ENCODE results near the gene CACNB2. TPM values are rescaled to one million over a fixed set of nuclear protein-coding genes. Genes with fewer than 3 reads are reported as not detected.

The CACNB2 gene
- total and polyA plus RNA-seq, 3 experiments from 2014 or later = 0.14 TPM; not detected in 2

DNA sequence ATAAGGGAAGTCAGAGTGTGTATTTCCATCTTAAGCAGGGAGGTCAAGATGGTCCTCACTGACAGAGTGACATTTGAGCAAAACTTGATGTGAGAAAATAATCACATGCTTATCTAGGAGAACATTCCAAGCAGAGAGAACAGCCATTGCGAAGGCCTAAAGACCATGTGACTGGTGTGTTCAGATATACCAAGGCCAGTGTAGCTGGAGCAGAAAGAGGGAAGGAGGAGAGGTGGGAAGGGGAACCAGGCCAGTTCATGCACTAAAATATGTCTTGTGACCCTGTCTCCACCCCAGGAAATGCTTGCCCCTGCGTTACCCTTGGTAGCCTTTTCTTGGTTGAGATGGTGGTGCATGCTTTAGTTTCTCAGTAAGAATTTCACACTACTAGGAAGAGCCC, 77.4 kb downstream of the CACNB2 start:
- Mint-ChIP-seq H3K4me3 (no peak overlapping the region), H3K9me3 (no peaks in the 10 kb centered on the region), H3K27me3 (peaks cover 3% of the 10 kb centered on the region in 2 donors), H3K27ac (no peak overlapping the region), H3K36me3 (no peaks in the 10 kb centered on the region), H3K4me1 (no peaks in the 10 kb centered on the region)
- H3K36me3 ChIP-seq (ENCODE audit: insufficient read depth, low read length) = no peaks in the 10 kb centered on the region
- no peak overlapping the region for H3K27ac ChIP-seq (ENCODE audit: low read depth, low read length)
- H3K4me3 ChIP-seq (ENCODE audit: low read length) = no peak overlapping the region
- H3K4me1 ChIP-seq (ENCODE audit: insufficient read depth, low read length) = no peaks in the 10 kb centered on the region
- POLR2A ChIA-PET = no interaction called here
- CTCF ChIA-PET = no interaction called here
- H3K9me3 ChIP-seq (ENCODE audit: low read length) = no peaks in the 10 kb centered on the region
- H3K27me3 ChIP-seq (ENCODE audit: insufficient read depth, low read length, poor library complexity, severe bottlenecking) = no peaks in the 10 kb centered on the region
- no peak for DNase-seq

DNA sequence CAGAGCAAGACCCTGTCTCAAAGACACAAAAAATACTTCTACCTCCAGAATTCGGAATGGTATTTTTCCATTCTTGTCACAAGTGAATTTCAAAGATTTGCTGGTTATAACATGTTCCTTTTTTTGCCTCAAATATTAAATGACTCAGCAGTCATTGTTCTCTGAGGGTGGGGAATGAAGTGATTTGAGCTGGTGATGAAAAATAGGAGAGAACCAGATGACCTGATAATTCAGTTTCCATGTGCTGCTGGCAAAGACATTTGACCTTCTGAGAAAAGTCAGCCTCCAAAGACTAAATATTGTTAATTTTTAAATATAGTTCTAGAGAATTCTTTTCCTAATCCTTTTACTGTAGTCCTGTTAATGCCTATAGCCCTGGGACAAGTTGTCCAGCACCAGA, 78.9 kb downstream of the CACNB2 start:
- no peaks in the 10 kb centered on the region for H3K36me3 Mint-ChIP-seq
- H3K27me3 Mint-ChIP-seq = peaks cover 3% of the 10 kb centered on the region in 2 donors
- H3K4me3 Mint-ChIP-seq = no peak overlapping the region
- ChIA-PET POLR2A (no interaction called here), CTCF (no interaction called here)
- Histone ChIP-seq H3K4me1 (ENCODE audit: insufficient read depth, low read length) (no peaks in the 10 kb centered on the region), H3K27me3 (ENCODE audit: insufficient read depth, low read length, poor library complexity, severe bottlenecking) (no peaks in the 10 kb centered on the region), H3K4me3 (ENCODE audit: low read length) (no peak overlapping the region), H3K27ac (ENCODE audit: low read depth, low read length) (no peak overlapping the region), H3K9me3 (ENCODE audit: low read length) (no peaks in the 10 kb centered on the region), H3K36me3 (ENCODE audit: insufficient read depth, low read length) (no peaks in the 10 kb centered on the region)
- no peaks in the 10 kb centered on the region for H3K9me3 Mint-ChIP-seq
- DNase-seq = no peak
- H3K27ac Mint-ChIP-seq = no peak overlapping the region
- no peaks in the 10 kb centered on the region for H3K4me1 Mint-ChIP-seq

DNA sequence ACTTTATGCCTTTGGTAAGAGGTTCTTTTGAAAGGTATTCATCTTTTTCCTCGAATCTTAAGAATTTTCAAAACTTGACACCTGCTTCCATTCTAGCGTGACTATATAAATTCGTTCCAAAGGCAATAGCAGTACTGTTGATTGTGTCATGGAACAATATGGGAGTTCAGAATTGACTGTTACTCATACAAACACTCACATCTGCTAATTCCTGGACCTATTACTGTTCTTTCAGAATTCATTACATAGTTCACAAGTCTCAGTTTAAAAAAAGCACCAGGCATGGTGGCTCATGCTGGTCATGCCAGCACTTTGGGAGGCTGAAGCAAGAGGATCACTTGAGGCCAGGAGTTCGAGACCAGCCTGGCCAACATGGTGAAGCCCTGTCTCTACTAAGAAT, 80.9 kb downstream of the CACNB2 start:
- Mint-ChIP-seq H3K27me3 (peaks cover 0 to 3% of the 10 kb centered on the region in 2 donors), H3K36me3 (no peaks in the 10 kb centered on the region), H3K27ac (no peak overlapping the region), H3K9me3 (no peaks in the 10 kb centered on the region), H3K4me1 (no peaks in the 10 kb centered on the region), H3K4me3 (no peak overlapping the region)
- DNase-seq = no peak
- Histone ChIP-seq H3K9me3 (ENCODE audit: low read length) (no peaks in the 10 kb centered on the region), H3K4me1 (ENCODE audit: insufficient read depth, low read length) (no peaks in the 10 kb centered on the region), H3K36me3 (ENCODE audit: insufficient read depth, low read length) (no peaks in the 10 kb centered on the region), H3K27me3 (ENCODE audit: insufficient read depth, low read length, poor library complexity, severe bottlenecking) (no peaks in the 10 kb centered on the region), H3K27ac (ENCODE audit: low read depth, low read length) (no peak overlapping the region), H3K4me3 (ENCODE audit: low read length) (no peak overlapping the region)
- CTCF ChIA-PET = no interaction called here
- POLR2A ChIA-PET = no interaction called here

DNA sequence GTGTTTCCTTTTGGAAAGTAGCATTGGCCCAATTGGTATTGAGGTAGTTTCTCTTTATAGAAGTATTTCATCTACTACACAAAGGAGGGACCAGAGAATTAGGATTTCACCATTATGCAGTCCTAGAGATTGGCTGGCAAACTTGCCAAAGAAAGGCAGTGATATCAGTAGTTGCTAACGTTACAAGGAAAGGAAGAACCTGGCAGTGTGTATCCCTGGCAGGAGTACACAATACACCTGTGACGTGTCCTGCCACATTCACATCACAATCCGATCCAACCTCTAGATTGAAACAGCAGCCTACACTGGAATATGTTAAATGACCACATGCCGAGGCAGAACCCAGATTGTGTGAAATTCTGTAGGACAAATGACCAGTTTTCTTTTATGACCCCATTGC, 81.7 kb downstream of the CACNB2 start:
- Histone ChIP-seq H3K27me3 (ENCODE audit: insufficient read depth, low read length, poor library complexity, severe bottlenecking) (no peaks in the 10 kb centered on the region), H3K36me3 (ENCODE audit: insufficient read depth, low read length) (no peaks in the 10 kb centered on the region), H3K4me3 (ENCODE audit: low read length) (no peak overlapping the region), H3K27ac (ENCODE audit: low read depth, low read length) (no peak overlapping the region), H3K9me3 (ENCODE audit: low read length) (no peaks in the 10 kb centered on the region), H3K4me1 (ENCODE audit: insufficient read depth, low read length) (no peaks in the 10 kb centered on the region)
- Mint-ChIP-seq H3K36me3 (no peaks in the 10 kb centered on the region), H3K4me3 (no peak overlapping the region), H3K4me1 (no peaks in the 10 kb centered on the region), H3K9me3 (no peaks in the 10 kb centered on the region), H3K27ac (no peak overlapping the region), H3K27me3 (peaks cover 0 to 3% of the 10 kb centered on the region in 2 donors)
- ChIA-PET POLR2A (no interaction called here), CTCF (no interaction called here)
- DNase-seq = no peak

DNA sequence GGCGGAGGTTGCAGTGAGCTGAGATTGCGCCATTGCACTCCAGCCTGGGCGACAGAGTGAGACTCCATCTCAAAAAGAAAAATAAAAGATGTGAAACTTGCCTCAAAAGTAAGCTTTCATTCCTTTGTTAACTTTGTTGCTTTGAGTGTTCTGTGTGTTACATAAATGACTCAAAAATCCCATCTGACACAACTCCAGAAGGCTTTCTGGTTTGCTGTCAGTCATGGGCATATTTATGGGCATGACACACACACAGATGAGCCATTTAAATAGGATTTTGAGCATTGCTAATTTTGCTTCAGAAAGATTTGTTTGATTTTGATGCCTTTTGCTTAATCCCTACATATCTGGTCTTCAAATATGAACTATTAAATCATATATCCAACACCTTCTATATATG, 82.6 kb downstream of the CACNB2 start:
- H3K4me3 Mint-ChIP-seq = no peak overlapping the region
- H3K27ac Mint-ChIP-seq = no peak overlapping the region
- Histone ChIP-seq H3K4me1 (ENCODE audit: insufficient read depth, low read length) (no peaks in the 10 kb centered on the region), H3K27me3 (ENCODE audit: insufficient read depth, low read length, poor library complexity, severe bottlenecking) (no peaks in the 10 kb centered on the region), H3K9me3 (ENCODE audit: low read length) (no peaks in the 10 kb centered on the region), H3K36me3 (ENCODE audit: insufficient read depth, low read length) (no peaks in the 10 kb centered on the region), H3K4me3 (ENCODE audit: low read length) (no peak overlapping the region), H3K27ac (ENCODE audit: low read depth, low read length) (no peak overlapping the region)
- ChIA-PET CTCF (no interaction called here), POLR2A (no interaction called here)
- no peak for DNase-seq
- peaks cover 0 to 3% of the 10 kb centered on the region in 2 donors for H3K27me3 Mint-ChIP-seq
- H3K36me3 Mint-ChIP-seq = no peaks in the 10 kb centered on the region
- H3K9me3 Mint-ChIP-seq = peaks cover 0 to 3% (median 0%) of the 10 kb centered on the region in 5 donors
- H3K4me1 Mint-ChIP-seq = no peaks in the 10 kb centered on the region

DNA sequence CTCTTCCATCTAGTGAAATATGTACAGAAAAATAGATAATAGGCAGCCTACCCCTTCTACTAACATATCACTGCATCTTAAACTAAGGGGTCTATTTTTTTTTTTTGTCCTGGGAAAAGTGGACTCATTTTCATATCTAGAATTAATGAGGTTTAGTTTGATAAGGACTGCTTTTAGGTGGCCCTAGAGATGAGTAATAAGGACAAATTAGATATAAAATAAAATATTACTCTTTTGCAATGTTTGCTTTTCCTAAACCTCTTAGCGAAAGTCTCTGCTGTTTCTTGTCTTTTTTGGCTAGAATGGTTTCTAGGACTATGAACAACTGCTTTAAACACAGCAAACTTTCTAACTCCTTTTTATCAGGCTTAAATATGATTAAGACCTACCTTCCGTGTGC, 83.7 kb downstream of the CACNB2 start:
- H3K27ac ChIP-seq (ENCODE audit: low read depth, low read length) = no peak overlapping the region
- CTCF ChIA-PET = no interaction called here
- Mint-ChIP-seq H3K27ac (no peak overlapping the region), H3K4me3 (no peak overlapping the region), H3K27me3 (peaks cover 0 to 3% of the 10 kb centered on the region in 2 donors), H3K9me3 (peaks cover 0 to 3% (median 0%) of the 10 kb centered on the region in 5 donors), H3K4me1 (no peaks in the 10 kb centered on the region), H3K36me3 (no peaks in the 10 kb centered on the region)
- POLR2A ChIA-PET = no interaction called here
- no peak overlapping the region for H3K4me3 ChIP-seq (ENCODE audit: low read length)
- H3K4me1 ChIP-seq (ENCODE audit: insufficient read depth, low read length) = no peaks in the 10 kb centered on the region
- H3K27me3 ChIP-seq (ENCODE audit: insufficient read depth, low read length, poor library complexity, severe bottlenecking) = no peaks in the 10 kb centered on the region
- H3K36me3 ChIP-seq (ENCODE audit: insufficient read depth, low read length) = no peaks in the 10 kb centered on the region
- no peaks in the 10 kb centered on the region for H3K9me3 ChIP-seq (ENCODE audit: low read length)
- no peak for DNase-seq

DNA sequence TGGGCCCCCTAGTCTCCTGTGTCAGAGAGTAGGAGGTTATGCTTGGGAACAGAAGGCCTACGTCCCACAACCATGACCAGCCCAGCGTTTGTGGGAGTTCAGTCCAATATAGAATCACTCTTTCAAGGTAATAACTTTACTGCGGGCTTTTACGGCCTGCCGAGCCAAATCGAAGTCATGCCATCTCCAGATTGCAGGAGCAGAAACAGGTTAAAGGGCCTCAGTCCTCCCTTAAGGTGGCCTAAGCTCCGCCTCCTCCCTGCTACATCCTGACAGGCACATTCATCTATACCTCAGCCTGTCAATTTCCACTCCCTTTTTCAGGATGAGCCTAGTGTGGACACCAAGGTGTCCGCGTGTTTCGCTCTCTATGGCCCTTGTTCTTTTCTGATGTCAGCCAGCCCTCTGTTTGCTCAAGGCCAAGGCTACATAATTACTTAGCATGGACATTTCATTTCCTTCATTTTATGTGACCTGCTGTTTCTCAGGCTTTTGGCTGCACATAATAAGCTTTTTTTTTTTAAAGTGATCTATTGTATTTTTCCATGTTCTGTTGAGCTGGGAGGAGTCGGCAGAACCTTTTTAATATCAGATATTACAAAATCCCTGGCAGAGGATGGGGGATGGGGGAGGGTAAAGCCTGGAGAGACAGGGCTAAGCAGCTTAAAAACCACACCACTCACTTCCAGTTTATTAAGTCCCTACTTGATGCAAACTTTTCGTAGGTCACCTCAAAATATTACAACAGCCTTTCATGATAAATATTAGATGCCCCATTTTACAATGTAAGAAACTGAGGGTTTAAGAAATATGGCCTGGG, 84.6 kb downstream of the CACNB2 start:
- Mint-ChIP-seq H3K36me3 (no peaks in the 10 kb centered on the region), H3K4me1 (no peaks in the 10 kb centered on the region), H3K27me3 (peaks cover 0 to 3% of the 10 kb centered on the region in 2 donors), H3K27ac (no peak overlapping the region), H3K4me3 (peak overlapping the region in 1 of 7 donors; percentile 40), H3K9me3 (peaks cover 0 to 3% (median 0%) of the 10 kb centered on the region in 5 donors)
- Histone ChIP-seq H3K36me3 (ENCODE audit: insufficient read depth, low read length) (no peaks in the 10 kb centered on the region), H3K4me1 (ENCODE audit: insufficient read depth, low read length) (no peaks in the 10 kb centered on the region), H3K27me3 (ENCODE audit: insufficient read depth, low read length, poor library complexity, severe bottlenecking) (no peaks in the 10 kb centered on the region), H3K9me3 (ENCODE audit: low read length) (no peaks in the 10 kb centered on the region), H3K4me3 (ENCODE audit: low read length) (no peak overlapping the region), H3K27ac (ENCODE audit: low read depth, low read length) (no peak overlapping the region)
- DNase-seq = no peak
- POLR2A ChIA-PET = no interaction called here
- CTCF ChIA-PET = no interaction called here

DNA sequence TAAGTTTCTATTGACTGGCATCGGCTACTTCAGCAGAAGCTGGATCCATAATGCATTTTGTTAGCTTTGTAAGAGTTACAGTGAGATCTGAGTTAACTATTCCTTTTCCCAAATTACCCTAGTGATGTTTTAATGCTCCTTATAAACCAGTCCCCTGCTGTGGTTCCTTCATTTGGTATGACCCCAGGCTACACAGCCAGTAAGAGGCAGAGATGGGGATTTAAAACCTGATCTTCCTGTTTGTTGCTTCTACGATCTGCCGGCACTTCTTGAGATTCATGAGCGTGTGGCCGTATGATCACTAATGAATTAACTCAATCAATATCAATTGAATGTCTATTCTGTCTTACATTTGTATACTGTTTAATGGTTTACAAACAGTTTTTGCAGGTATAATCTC, 86.1 kb downstream of the CACNB2 start:
- Mint-ChIP-seq H3K27me3 (peaks cover 0 to 3% of the 10 kb centered on the region in 2 donors), H3K9me3 (peaks cover 0 to 3% (median 0%) of the 10 kb centered on the region in 5 donors), H3K27ac (no peak overlapping the region), H3K4me1 (no peaks in the 10 kb centered on the region), H3K36me3 (no peaks in the 10 kb centered on the region), H3K4me3 (no peak overlapping the region)
- H3K27me3 ChIP-seq (ENCODE audit: insufficient read depth, low read length, poor library complexity, severe bottlenecking) = no peaks in the 10 kb centered on the region
- no peak overlapping the region for H3K4me3 ChIP-seq (ENCODE audit: low read length)
- ChIA-PET CTCF (no interaction called here), POLR2A (no interaction called here)
- H3K4me1 ChIP-seq (ENCODE audit: insufficient read depth, low read length) = no peaks in the 10 kb centered on the region
- H3K36me3 ChIP-seq (ENCODE audit: insufficient read depth, low read length) = no peaks in the 10 kb centered on the region
- H3K27ac ChIP-seq (ENCODE audit: low read depth, low read length) = no peak overlapping the region
- H3K9me3 ChIP-seq (ENCODE audit: low read length) = no peaks in the 10 kb centered on the region
- no peak for DNase-seq
